Duodenal mucosa (tissue), 2 donors: ENCODE data around the gene LILRA2.
"Not testable (repeated sequence)": the region's sequence is repeated elsewhere in the genome, so short reads cannot be mapped to it uniquely, and the experiment has no call there.

Experiments used
- H3K27ac ChIP-seq: one replicate; pipeline ENCODE4 v1.7.0; 2013; ENCODE audit warnings: low read depth, low read length
- H3K27me3 ChIP-seq, 2 donors: one replicate each; pipeline ENCODE4 v1.7.0; 2013; ENCODE audit warnings: low read length in 2 of 2, control low read depth in 1 of 2; ENCODE audit not compliant: insufficient read depth in 2 of 2, control insufficient read depth in 1 of 2
- H3K36me3 ChIP-seq, 2 donors: one replicate each; pipeline ENCODE4 v1.7.0; 2013; ENCODE audit warnings: low read length in 2 of 2, control low read depth in 1 of 2; ENCODE audit not compliant: insufficient read depth in 2 of 2, control insufficient read depth in 1 of 2
- H3K4me1 ChIP-seq, 2 donors: one replicate each; pipeline ENCODE4 v1.7.0; 2013; ENCODE audit warnings: low read length in 2 of 2, control low read depth in 1 of 2; ENCODE audit not compliant: insufficient read depth in 2 of 2, control insufficient read depth in 1 of 2
- H3K4me3 ChIP-seq, 2 donors: one replicate each; pipeline ENCODE4 v1.7.0; 2013; ENCODE audit warnings: low read length in 2 of 2, low read depth in 1 of 2
- H3K9ac ChIP-seq, 2 donors: one replicate each; pipeline ENCODE4 v1.7.0; 2013; ENCODE audit warnings: low read length in 2 of 2, low read depth in 1 of 2
- H3K9me3 ChIP-seq, 2 donors: one replicate each; pipeline ENCODE4 v1.7.0; 2013; ENCODE audit warnings: low read length in 2 of 2, control low read depth in 1 of 2; ENCODE audit not compliant: control insufficient read depth in 1 of 2

LILRA2 gene

DNA sequence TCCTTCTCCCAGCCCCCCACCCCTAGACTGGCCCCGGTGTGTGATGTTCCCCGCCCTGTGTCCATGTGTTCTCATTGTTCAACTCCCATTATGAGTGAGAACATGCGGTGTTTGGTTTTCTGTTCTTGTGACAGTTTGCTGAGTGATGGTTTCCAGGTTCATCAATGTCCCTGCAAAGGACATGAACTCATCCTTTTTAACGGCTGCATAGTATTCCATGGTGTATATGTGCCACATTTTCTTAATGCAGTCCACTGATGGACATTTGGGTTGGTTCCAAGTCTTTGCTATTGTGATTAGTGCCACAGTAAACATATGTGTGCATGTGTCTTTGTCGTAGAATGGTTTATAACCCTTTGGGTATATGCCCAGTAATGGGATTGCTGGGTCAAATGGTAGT lies 4.7 kb downstream of the LILRA2 start:
- not testable (repeated sequence) for H3K27ac ChIP-seq, H3K36me3 ChIP-seq, H3K27me3 ChIP-seq, H3K4me3 ChIP-seq, H3K4me1 ChIP-seq, H3K9ac ChIP-seq, H3K9me3 ChIP-seq

DNA sequence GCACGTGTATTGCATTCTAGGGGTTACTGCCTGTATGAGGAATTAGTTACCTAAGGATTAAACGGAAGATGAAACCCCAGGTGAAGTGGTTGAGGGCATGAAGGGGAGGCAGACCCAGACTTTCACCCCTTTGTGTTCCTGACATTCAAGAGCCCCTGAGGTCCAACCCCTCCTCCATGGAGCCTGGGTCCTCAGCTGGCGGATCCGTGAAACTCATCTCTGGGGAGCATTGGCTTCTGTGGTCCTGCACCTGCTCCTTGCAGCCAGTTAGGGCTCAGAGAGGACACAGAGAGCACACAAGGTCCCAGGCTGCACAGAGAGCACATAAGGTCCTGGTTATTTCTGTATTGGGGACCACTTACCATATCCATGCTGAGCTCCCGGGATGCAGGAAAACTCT lies 12.8 kb downstream of the LILRA2 start:
- H3K4me1 ChIP-seq, result no peaks in the 10 kb centered on the region
- H3K27me3 ChIP-seq, result no peaks in the 10 kb centered on the region
- H3K9ac ChIP-seq, result no peak overlapping the region
- H3K36me3 ChIP-seq, result no peaks in the 10 kb centered on the region
- no peak overlapping the region for H3K4me3 ChIP-seq
- H3K9me3 ChIP-seq, result no peaks in the 10 kb centered on the region
- no peak overlapping the region for H3K27ac ChIP-seq

DNA sequence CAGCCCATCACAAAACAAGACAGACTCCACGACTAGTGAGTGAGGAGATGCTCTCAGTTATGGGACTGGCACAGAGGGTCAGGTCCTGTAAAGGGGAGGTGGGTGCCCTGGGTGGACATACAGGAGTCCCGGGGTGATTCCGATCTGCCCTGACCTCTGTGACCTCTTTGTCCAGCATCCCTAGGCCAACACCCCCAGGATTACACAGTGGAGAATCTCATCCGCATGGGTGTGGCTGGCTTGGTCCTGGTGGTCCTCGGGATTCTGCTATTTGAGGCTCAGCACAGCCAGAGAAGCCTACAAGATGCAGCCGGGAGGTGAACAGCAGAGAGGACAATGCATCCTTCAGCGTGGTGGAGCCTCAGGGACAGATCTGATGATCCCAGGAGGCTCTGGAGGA lies 13.4 kb downstream of the LILRA2 start:
- Histone ChIP-seq H3K9me3 (no peaks in the 10 kb centered on the region), H3K9ac (no peak overlapping the region), H3K4me3 (no peak overlapping the region), H3K27ac (no peak overlapping the region), H3K36me3 (no peaks in the 10 kb centered on the region), H3K4me1 (no peaks in the 10 kb centered on the region), H3K27me3 (no peaks in the 10 kb centered on the region)

DNA sequence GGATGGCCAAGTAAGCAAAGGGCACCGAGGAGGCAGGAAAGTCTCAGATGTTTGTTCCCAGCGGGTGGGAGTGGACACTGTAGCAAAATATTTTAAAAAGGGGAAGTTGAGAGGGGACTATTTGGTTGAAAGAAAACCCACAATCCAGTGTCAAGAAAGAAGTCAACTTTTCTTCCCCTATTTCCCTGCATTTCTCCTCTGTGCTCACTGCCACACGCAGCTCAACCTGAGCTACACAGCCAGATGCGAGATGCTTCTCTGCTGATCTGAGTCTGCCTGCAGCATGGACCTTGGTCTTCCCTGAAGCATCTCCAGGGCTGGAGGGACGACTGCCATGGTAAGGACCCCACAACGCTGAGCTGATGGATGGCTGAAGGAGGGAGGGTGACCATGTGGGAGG lies 19.9 kb downstream of the LILRA2 start, which contains the start of gene LILRA1:
Gene LILRA1, plus strand, starts transcription at position 188 of the 400 bp plus-strand sequence. CDS start 613 bp downstream, outside the sequence.
- not testable (repeated sequence) for H3K4me3 ChIP-seq, H3K9me3 ChIP-seq, H3K4me1 ChIP-seq, H3K36me3 ChIP-seq, H3K9ac ChIP-seq, H3K27ac ChIP-seq, H3K27me3 ChIP-seq

DNA sequence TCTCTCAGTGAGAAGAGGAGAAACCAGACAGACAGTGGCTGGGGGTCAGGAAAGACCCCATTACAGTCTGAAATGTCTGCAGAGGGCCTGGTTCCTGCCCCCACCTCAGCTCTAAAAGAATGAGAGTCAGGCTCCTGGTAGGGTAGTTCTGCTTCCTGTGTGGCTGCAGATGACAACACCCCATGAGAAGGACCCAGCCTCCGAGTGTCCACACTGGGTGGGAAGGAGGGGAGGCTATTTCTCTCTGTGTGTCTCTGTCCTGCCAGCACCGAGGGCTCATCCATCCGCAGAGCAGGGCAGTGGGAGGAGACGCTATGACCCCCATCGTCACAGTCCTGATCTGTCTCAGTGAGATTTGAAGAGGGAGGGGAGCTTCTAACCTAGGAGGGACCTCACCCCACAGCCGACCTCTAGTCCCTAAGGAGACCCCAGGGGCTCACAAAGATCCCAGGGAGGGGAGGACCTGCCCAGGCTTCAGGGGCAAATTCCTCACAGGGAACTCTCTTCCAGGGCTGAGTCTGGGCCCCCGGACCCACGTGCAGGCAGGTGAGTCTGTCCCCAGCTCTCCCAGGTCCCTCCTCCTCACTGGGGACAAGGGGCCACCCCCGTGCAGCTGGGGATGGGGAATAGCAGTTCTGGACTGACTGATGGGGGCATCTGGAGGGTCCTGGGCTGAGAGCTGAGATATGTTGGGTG lies 20.5 kb downstream of the LILRA2 start:
- not testable (repeated sequence) for H3K9me3 ChIP-seq, H3K4me1 ChIP-seq, H3K36me3 ChIP-seq, H3K9ac ChIP-seq, H3K27me3 ChIP-seq, H3K27ac ChIP-seq, H3K4me3 ChIP-seq

DNA sequence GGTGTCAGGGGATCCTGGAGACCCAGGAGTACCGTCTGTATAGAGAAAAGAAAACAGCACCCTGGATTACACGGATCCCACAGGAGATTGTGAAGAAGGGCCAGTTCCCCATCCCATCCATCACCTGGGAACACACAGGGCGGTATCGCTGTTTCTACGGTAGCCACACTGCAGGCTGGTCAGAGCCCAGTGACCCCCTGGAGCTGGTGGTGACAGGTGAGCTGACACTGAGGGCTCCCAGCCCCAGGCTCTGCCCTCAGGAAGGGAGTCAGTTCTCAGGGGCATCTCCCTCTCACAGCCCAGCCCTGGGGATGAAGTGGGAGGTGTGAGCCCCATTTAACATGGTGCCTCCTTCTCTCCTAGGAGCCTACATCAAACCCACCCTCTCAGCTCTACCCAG lies 21.1 kb downstream of the LILRA2 start:
- Histone ChIP-seq H3K4me3 (no peak overlapping the region), H3K4me1 (no peaks in the 10 kb centered on the region), H3K9ac (no peak overlapping the region), H3K9me3 (no peaks in the 10 kb centered on the region), H3K27me3 (no peaks in the 10 kb centered on the region), H3K27ac (no peak overlapping the region), H3K36me3 (no peaks in the 10 kb centered on the region)

DNA sequence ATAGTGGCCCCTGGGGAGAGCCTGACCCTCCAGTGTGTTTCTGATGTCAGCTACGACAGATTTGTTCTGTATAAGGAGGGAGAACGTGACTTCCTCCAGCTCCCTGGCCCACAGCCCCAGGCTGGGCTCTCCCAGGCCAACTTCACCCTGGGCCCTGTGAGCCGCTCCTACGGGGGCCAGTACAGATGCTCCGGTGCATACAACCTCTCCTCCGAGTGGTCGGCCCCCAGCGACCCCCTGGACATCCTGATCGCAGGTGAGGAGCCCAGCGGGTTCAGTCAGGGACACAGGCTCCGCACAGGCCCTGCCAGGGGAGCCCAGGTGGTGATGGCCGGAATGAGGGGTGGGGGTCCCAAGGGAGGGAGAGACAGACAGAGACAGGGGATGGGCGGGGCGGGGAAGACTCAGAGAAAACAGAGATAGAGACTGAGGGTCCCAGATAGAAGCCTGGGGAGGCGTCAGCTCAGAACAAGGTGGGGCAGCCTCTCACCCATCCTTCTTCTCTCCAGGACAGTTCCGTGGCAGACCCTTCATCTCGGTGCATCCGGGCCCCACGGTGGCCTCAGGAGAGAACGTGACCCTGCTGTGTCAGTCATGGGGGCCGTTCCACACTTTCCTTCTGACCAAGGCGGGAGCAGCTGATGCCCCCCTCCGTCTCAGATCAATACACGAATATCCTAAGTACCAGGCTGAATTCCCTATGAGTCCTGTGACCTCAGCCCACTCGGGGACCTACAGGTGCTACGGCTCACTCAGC lies 22.3 kb downstream of the LILRA2 start:
- not testable (repeated sequence) for H3K4me1 ChIP-seq, H3K9me3 ChIP-seq, H3K27ac ChIP-seq, H3K4me3 ChIP-seq, H3K27me3 ChIP-seq, H3K9ac ChIP-seq, H3K36me3 ChIP-seq

DNA sequence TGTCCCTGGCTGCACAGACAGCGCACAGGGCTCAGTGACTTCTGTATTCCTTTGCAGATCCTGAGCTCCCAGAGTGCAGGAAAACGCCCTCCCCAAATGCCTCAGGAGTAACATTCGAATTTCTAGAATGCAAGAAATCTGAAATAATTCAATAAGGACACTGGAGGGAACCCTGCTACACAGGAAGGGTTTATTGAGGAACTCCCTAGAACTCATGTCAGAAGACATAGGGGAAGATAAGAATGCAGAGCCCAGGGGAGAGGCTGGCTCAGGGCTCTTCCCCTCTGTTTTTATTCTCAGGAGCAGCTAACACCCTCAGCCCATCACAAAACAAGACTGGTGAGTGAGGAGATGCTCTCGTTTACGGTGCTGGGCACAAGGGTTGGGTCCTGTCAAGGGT lies 26.6 kb downstream of the LILRA2 start:
- Histone ChIP-seq H3K36me3 (no peaks in the 10 kb centered on the region), H3K4me3 (no peak overlapping the region), H3K27me3 (no peaks in the 10 kb centered on the region), H3K27ac (no peak overlapping the region), H3K9me3 (no peaks in the 10 kb centered on the region), H3K9ac (no peak overlapping the region), H3K4me1 (no peaks in the 10 kb centered on the region)

DNA sequence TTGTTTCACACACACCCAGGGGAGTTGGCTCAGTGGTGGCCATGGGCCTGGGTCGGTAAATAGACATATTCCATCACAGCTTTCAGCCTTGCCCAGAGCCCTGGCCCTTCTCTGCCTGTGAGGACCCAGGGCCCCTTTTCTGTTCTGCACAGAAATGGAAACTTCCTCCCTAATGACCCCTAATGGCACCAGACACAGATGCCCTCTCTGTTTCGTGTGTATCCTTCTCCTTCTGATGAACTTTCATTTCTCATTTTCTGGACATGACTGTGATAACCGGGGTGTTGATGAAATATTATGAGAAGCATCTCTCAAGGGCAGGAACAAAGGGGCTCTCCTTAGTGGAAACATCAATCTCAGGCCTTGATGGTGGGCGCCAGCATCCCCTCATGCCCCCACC lies 32.6 kb downstream of the LILRA2 start:
- Histone ChIP-seq H3K36me3 (no peaks in the 10 kb centered on the region), H3K27ac (no peak overlapping the region), H3K9me3 (peaks cover 0 to 3% of the 10 kb centered on the region in 2 donors), H3K27me3 (no peaks in the 10 kb centered on the region), H3K4me3 (no peak overlapping the region), H3K9ac (no peak overlapping the region), H3K4me1 (no peaks in the 10 kb centered on the region)

DNA sequence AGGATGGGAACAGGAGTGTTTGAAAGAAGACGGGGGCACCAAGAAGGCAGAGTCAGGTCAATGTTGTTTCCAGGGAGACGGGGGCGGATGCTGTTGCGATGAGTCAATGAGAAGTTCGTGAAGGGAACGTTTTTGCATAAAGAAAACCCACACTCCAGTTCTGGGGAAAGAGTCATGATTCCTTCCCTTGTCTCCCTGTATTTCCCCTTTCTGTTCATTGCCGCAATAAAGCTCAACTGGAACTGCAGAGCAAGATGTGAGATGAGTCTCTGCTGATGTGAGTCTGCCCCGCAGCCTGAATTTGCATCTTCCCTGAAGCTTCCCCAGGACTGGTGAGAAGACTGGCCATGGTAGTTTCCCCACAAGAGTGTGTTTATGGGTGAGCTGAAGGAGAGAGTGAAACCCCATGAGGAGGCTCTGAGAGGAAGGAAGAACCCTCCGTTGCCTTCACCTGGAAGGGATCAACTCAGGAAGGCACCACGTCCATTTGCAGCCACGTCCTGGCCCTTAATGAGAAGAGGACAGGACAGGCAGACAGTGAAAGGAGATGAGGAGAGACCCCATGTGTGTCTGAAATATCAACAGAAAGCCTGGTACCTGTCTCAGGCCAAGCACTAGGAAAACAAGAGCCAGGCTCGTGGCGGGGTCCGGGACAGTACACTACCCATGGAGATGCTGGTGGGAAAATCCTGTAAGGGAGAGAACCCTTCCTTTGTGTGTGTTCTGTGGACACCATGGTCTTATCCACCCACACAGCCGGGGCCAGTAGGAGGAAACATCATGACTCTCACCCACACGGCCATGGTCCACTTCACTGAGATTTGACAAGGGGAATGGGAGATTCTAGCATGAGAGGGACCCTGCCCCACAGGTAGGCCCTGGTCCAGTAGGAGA lies 33.5 kb downstream of the LILRA2 start:
- Histone ChIP-seq H3K36me3 (no peaks in the 10 kb centered on the region), H3K9me3 (peaks cover 0 to 3% of the 10 kb centered on the region in 2 donors), H3K4me1 (no peaks in the 10 kb centered on the region), H3K27ac (no peak overlapping the region), H3K9ac (no peak overlapping the region), H3K4me3 (no peak overlapping the region), H3K27me3 (no peaks in the 10 kb centered on the region)
